H1 (cell line): ENCODE data around the gene OSBPL9. TPM values are rescaled to one million over a fixed set of nuclear protein-coding genes. Genes with fewer than 3 reads are reported as not detected.

ENCODE experiments used
- E2F6 ChIP-seq: IDR thresholded peaks from 2 replicates; pipeline ENCODE4 v1.6.1; 2012; ENCODE audit warnings: inconsistent platforms
- POU5F1 ChIP-seq: IDR thresholded peaks from 2 replicates; pipeline ENCODE4 v1.6.1; 2011; ENCODE audit warnings: low read depth, mild to moderate bottlenecking, low read length, moderate library complexity
- polyA plus RNA-seq, 7 experiments: library from polyadenylated mRNA; depleted of rRNA in 3 of 7; stranded (reverse) in 5 of 7; unstranded in 2 of 7; fragments of >200 nt in 5 of 7; fragments of 200-250 nt in 2 of 7; gene quantifications; 1 replicate in 5 of 7; 2 replicates in 1 of 7; 4 replicates in 1 of 7; pipeline versions ENCODE4 v1.2.1 to v1.2.3, GENCODE V29; 2011 to 2013; ENCODE audit warnings: missing spikeins in 2 of 7, mixed read lengths in 2 of 7
- total RNA-seq: library from RNA; stranded (reverse); fragmentation: NEBNext Ultra II Directional; extraction: Animal tissue kit (Norgen Biotek cat#: 25700); gene quantifications from 2 replicates; pipeline ENCODE4 v1.2.1, GENCODE V29; 2021

The OSBPL9 gene
- total and polyA plus RNA-seq, 2 of the 8 experiments (the other 6 are each of a cell fraction or from before 2014, with no cell fraction given), result 58.2 to 71.6 TPM

- TF ChIP-seq POU5F1, result no peak
- no peak for TF ChIP-seq E2F6
- TF ChIP-seq, all 59 proteins: peak for 0
Measured at GRCh38 chr1:51664421-51665240, 47.7 kb downstream of the OSBPL9 start (continued).
